GM19351 (cell line): ENCODE data around the gene ACSS1.
"Not testable (repeated sequence)": the region's sequence is repeated elsewhere in the genome, so short reads cannot be mapped to it uniquely, and the experiment has no call there.

Experiments
- ATAC-seq: cut with Tn5 transposase; IDR thresholded peaks from one replicate; pipeline ENCODE4 v1.9.1; 2021; ENCODE audit warnings: mild to moderate bottlenecking, moderate library complexity; ENCODE audit not compliant: unreplicated experiment

Gene ACSS1

GRCh38 chr20:25015986-25016385 is 42.0 kb downstream of the ACSS1 start:
- no peak for ATAC-seq

GRCh38 chr20:25014816-25015215 is 43.1 kb downstream of the ACSS1 start:
- ATAC-seq, result no peak

GRCh38 chr20:25013478-25014380 is 44.2 kb downstream of the ACSS1 start:
- ATAC-seq, result no peak

GRCh38 chr20:25012616-25013189 is 45.2 kb downstream of the ACSS1 start:
- ATAC-seq, result no peak

- no peak for ATAC-seq
Observed at GRCh38 chr20:25011831-25012241, 46.1 kb downstream of the ACSS1 start.

GRCh38 chr20:25011261-25011660 is 46.7 kb downstream of the ACSS1 start:
- no peak for ATAC-seq

GRCh38 chr20:25009218-25010145 is 48.5 kb downstream of the ACSS1 start:
- ATAC-seq, result no peak

- no peak for ATAC-seq
Observed at GRCh38 chr20:25008388-25009217, 49.3 kb downstream of the ACSS1 start.

GRCh38 chr20:25007491-25008305 is 50.2 kb downstream of the ACSS1 start:
- no peak for ATAC-seq

- ATAC-seq, result no peak
Observed at GRCh38 chr20:25006431-25007167, 51.3 kb downstream of the ACSS1 start.

- no peak for ATAC-seq
Observed at GRCh38 chr20:25005661-25006060, 52.3 kb downstream of the ACSS1 start.

GRCh38 chr20:25005220-25005619 is 52.7 kb downstream of the ACSS1 start:
- no peak for ATAC-seq

- no peak for ATAC-seq
Observed at GRCh38 chr20:25003002-25003401, 54.9 kb downstream of the ACSS1 start.

GRCh38 chr20:25001323-25001722 is 56.6 kb downstream of the ACSS1 start:
- not testable (repeated sequence) for ATAC-seq

GRCh38 chr20:25000268-25000801 is 57.6 kb downstream of the ACSS1 start:
- ATAC-seq, result no peak

- ATAC-seq, result no peak
Observed at GRCh38 chr20:24999568-24999967, 58.4 kb downstream of the ACSS1 start.

GRCh38 chr20:24998631-24999445 is 59.1 kb downstream of the ACSS1 start:
- no peak for ATAC-seq

- no peak for ATAC-seq
Observed at GRCh38 chr20:24998121-24998520, 59.8 kb downstream of the ACSS1 start.
